OCI-LY7 (cell line): Measurements from ENCODE around the gene MAP7D3. TPM values are rescaled to one million over a fixed set of nuclear protein-coding genes. Genes with fewer than 3 reads are reported as not detected.
"Not testable (repeated sequence)": the region's sequence is repeated elsewhere in the genome, so short reads cannot be mapped to it uniquely, and the experiment has no call there.

Experiments used
- BruUV-seq: library from RNA; stranded (reverse); fragments of 400-500 nt; replicated peaks from 2 replicates; lab custom pipeline; 2021; lab: Mats Ljungman, UMichigan
- CTCF ChIA-PET: fragments of 300-600 bp; sonication (Branson Sonifier 250); formaldehyde crosslinking; loops from one replicate; lab custom pipeline; 2022; ENCODE audit warnings: antibody characterized with exemption; ENCODE audit not compliant: unreplicated experiment; lab: Charles Lee
- POLR2A ChIA-PET: fragments of 300-600 bp; sonication (Branson Sonifier 250); formaldehyde crosslinking; loops from one replicate; lab custom pipeline; 2022; ENCODE audit warnings: antibody characterized with exemption; lab: Charles Lee
- DNase-seq: peaks from one replicate; pipeline ENCODE4 v3.0.0-alpha.2; 2015; ENCODE audit warnings: low spot score
- H2AFZ ChIP-seq: fragments of 200-600 bp; sonication (generic), shearing (Covaris generic); 2 replicates; pipeline ENCODE4 v1.6.1; 2014; ENCODE audit warnings: mild to moderate bottlenecking, antibody characterized with exemption, low read length, moderate library complexity
- H3K27ac ChIP-seq: fragments of 200-600 bp; sonication (generic); 2 replicates; pipeline ENCODE4 v1.5.1; 2014; ENCODE audit warnings: mixed run types, low read depth, mild to moderate bottlenecking, moderate library complexity, low read length, inconsistent platforms; ENCODE audit not compliant: poor library complexity, severe bottlenecking
- H3K36me3 ChIP-seq: fragments of 200-600 bp; sonication (generic); 2 replicates; pipeline ENCODE4 v1.6.1; 2014; ENCODE audit warnings: mild to moderate bottlenecking, antibody characterized with exemption, low read length, moderate library complexity, mixed read lengths; ENCODE audit not compliant: insufficient read depth
- H3K4me1 ChIP-seq: fragments of 200-600 bp; sonication (generic); 2 replicates; pipeline ENCODE4 v1.5.1; 2014; ENCODE audit warnings: mild to moderate bottlenecking, low read length; ENCODE audit not compliant: insufficient read depth, poor library complexity, severe bottlenecking
- H3K4me2 ChIP-seq: fragments of 200-600 bp; sonication (generic); 2 replicates; pipeline ENCODE4 v1.6.1; 2014; ENCODE audit warnings: mild to moderate bottlenecking, low read length
- H3K4me3 ChIP-seq: fragments of 200-600 bp; sonication (generic); 2 replicates; pipeline ENCODE4 v1.5.1; 2014; ENCODE audit warnings: mild to moderate bottlenecking, low read depth, low read length; ENCODE audit not compliant: poor library complexity, severe bottlenecking
- H3K79me2 ChIP-seq: fragments of 200-600 bp; sonication (generic); 2 replicates; pipeline ENCODE4 v1.6.1; 2016; ENCODE audit warnings: low read depth, mild to moderate bottlenecking, low read length, moderate library complexity, mixed read lengths; ENCODE audit not compliant: insufficient read depth
- H3K9me2 ChIP-seq: fragments of 200-600 bp; sonication (generic); 2 replicates; pipeline ENCODE4 v1.6.1; 2016; ENCODE audit warnings: mild to moderate bottlenecking, low read length, mixed read lengths; ENCODE audit not compliant: insufficient read depth
- H3K9me3 ChIP-seq: fragments of 200-600 bp; sonication (generic); 2 replicates; pipeline ENCODE4 v1.6.1; 2014; ENCODE audit warnings: mild to moderate bottlenecking, mixed run types, low read length, mixed read lengths
- H4K20me1 ChIP-seq: fragments of 200-600 bp; sonication (generic); 2 replicates; pipeline ENCODE4 v1.6.1; 2014; ENCODE audit warnings: mild to moderate bottlenecking, antibody characterized with exemption, low read length, moderate library complexity, mixed read lengths; ENCODE audit not compliant: insufficient read depth
- EZH2phosphoT487 ChIP-seq: fragments of 200-600 bp; sonication (generic); IDR thresholded peaks from 2 replicates; pipeline ENCODE4 v1.6.1; 2018; ENCODE audit warnings: low read depth, borderline replicate concordance, mild to moderate bottlenecking, mixed run types, antibody characterized with exemption, low read length, moderate library complexity, mixed read lengths
- intact Hi-C: fragments of 100-400 bp; cut with micrococcal nuclease; formaldehyde crosslinking; loops from one replicate; pipeline ENCODE4 v1.10.0; 2022; ENCODE audit not compliant: unreplicated experiment
- total RNA-seq, 2 experiments: library from RNA; depleted of rRNA in 1 of 2; stranded (reverse); fragments of >200 nt in 1 of 2; shearing (Covaris generic) in 1 of 2; gene quantifications; 2 replicates each; pipeline ENCODE4 v1.2.3, GENCODE V29; 2014 to 2022
- TF ChIP-seq, protein P1 (sequence below): fragments of 200-600 bp; sonication (generic); conservative IDR thresholded peaks from 2 replicates; pipeline ENCODE4 v1.5.1; 2014; ENCODE audit warnings: mild to moderate bottlenecking, antibody characterized with exemption, low read length, moderate library complexity, mixed read lengths

The MAP7D3 gene
- total RNA-seq, 2 experiments from 2014 or later: 7.7 to 15.6 TPM

- ChIA-PET POLR2A (no interaction called here), CTCF (no interaction called here)
- TF ChIP-seq, protein P1, sequence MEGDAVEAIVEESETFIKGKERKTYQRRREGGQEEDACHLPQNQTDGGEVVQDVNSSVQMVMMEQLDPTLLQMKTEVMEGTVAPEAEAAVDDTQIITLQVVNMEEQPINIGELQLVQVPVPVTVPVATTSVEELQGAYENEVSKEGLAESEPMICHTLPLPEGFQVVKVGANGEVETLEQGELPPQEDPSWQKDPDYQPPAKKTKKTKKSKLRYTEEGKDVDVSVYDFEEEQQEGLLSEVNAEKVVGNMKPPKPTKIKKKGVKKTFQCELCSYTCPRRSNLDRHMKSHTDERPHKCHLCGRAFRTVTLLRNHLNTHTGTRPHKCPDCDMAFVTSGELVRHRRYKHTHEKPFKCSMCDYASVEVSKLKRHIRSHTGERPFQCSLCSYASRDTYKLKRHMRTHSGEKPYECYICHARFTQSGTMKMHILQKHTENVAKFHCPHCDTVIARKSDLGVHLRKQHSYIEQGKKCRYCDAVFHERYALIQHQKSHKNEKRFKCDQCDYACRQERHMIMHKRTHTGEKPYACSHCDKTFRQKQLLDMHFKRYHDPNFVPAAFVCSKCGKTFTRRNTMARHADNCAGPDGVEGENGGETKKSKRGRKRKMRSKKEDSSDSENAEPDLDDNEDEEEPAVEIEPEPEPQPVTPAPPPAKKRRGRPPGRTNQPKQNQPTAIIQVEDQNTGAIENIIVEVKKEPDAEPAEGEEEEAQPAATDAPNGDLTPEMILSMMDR: no peak
- TF ChIP-seq EZH2phosphoT487: no peak
- H2AFZ ChIP-seq: no peak overlapping the region
- no peaks in the 10 kb centered on the region for H3K79me2 ChIP-seq
- H4K20me1 ChIP-seq: no peaks in the 10 kb centered on the region
- BruUV-seq: no TSS peak
- H3K27ac ChIP-seq: no peak overlapping the region
- intact Hi-C loops: no loop called here
- no peak overlapping the region for H3K4me3 ChIP-seq
- no peak overlapping the region for H3K4me2 ChIP-seq
- no peaks in the 10 kb centered on the region for H3K36me3 ChIP-seq
- no peaks in the 10 kb centered on the region for H3K9me3 ChIP-seq
- no peaks in the 10 kb centered on the region for H3K9me2 ChIP-seq
- DNase-seq: no peak
- no peaks in the 10 kb centered on the region for H3K4me1 ChIP-seq
Observed at GRCh38 chrX:136171420-136171819, 79.8 kb downstream of the MAP7D3 start.

DNA sequence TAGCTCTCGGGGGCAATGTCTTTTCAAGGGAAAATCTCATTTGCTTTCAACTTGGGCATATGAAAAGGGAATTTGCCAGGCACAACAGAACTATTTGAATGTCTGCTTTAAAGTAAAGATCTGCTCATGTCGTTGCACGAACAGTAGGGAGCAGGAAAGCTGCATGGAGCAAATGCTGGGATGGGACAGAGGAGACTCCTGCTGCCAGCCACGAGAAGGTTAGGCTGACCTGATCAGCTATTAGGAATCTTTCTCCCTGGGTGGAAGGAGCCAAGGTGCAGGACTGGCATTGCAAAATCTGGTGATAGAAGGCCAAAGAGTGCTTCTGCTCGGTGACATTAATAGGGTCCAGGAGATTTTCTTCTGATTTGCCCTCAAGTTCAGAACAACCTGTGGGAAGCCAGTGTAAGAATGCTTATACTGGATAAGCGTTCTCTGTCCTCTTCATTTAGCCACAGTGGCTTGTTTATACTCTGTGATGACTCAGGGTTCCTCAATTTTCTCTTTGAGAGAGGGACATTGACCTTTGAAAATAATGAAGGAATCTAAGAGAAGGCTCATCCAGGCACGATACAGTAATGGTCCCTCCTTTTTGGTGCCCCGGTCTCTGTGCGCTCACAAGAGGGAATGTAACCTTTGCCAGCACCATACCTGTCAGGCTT lies 80.9 kb downstream of the MAP7D3 start:
- DNase-seq: no peak
- ChIA-PET CTCF (no interaction called here), POLR2A (no interaction called here)
- Histone ChIP-seq H3K4me2 (no peak overlapping the region), H3K27ac (no peak overlapping the region), H3K4me1 (no peaks in the 10 kb centered on the region), H2AFZ (no peak overlapping the region), H3K79me2 (no peaks in the 10 kb centered on the region), H3K4me3 (no peak overlapping the region), H3K9me2 (no peaks in the 10 kb centered on the region), H3K36me3 (no peaks in the 10 kb centered on the region), H4K20me1 (no peaks in the 10 kb centered on the region), H3K9me3 (no peaks in the 10 kb centered on the region)
- no TSS peak for BruUV-seq
- intact Hi-C loops: no loop called here
- TF ChIP-seq, protein P1: no peak
- no peak for TF ChIP-seq EZH2phosphoT487

DNA sequence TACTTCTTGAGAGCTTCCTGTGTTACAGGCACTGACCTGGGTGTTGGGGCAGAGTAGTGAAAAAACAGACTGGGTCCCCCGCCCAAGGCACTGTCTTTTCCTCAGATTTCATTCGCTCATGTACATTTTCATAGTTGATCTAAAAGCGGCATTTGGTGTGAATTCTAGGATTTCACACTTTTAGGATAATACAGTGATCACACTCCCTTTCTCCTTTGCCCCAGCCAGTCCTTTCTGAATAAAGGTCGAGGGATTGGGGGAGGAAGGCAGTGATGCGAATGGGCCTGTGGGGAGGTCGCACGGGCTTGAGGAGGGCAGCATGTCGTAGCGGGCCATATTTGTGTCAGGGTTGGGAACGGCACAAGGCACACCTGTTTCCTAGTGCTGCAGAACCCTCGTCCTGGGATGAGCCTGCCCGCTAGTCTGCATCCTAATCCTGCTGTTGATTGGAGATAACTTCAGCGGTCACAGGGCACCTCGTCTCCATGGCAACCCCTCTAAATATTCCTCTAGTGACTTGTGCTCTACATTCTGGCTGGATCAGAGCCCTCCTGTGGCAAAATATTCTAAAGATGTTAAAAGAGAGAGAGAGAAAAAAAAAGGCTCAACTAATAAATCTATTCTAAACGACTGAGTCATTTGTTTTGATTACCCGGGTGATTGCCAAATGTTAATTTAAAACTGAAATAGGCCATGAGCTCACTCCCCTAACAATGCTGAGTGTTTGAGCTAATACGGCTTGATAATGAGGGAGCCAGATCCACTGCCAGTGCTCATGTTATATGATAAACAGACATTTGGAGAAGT lies 82.1 kb downstream of the MAP7D3 start:
- Histone ChIP-seq H2AFZ (no peak overlapping the region), H4K20me1 (no peaks in the 10 kb centered on the region), H3K4me2 (no peak overlapping the region), H3K4me1 (no peaks in the 10 kb centered on the region), H3K9me3 (no peaks in the 10 kb centered on the region), H3K79me2 (no peaks in the 10 kb centered on the region), H3K4me3 (no peak overlapping the region), H3K27ac (no peak overlapping the region), H3K36me3 (no peaks in the 10 kb centered on the region), H3K9me2 (no peaks in the 10 kb centered on the region)
- TF ChIP-seq EZH2phosphoT487: no peak
- TF ChIP-seq, protein P1: no peak
- intact Hi-C loops: no loop called here
- POLR2A ChIA-PET: interaction anchor here (0.7 kb wide), 3 partner anchors 18 to 542 kb away, joined by 3 read pairs; no protein-coding TSS in a partner anchor
- DNase-seq: no peak
- BruUV-seq: no TSS peak
- CTCF ChIA-PET: no interaction called here

- POLR2A ChIA-PET, CTCF ChIA-PET, DNase-seq, BruUV-seq, intact Hi-C loops, H3K79me2 ChIP-seq, H3K4me3 ChIP-seq, H3K4me1 ChIP-seq, H3K36me3 ChIP-seq, H3K27ac ChIP-seq, H3K4me2 ChIP-seq, H2AFZ ChIP-seq, H3K9me2 ChIP-seq, H3K9me3 ChIP-seq, H4K20me1 ChIP-seq: not testable (repeated sequence)
Observed at GRCh38 chrX:136167989-136168388, 83.2 kb downstream of the MAP7D3 start.
